HG02852 (cell line): ENCODE data around the gene THSD4.
A peak's percentile ranks its signal among the peaks of the same experiment; 100 is the strongest.

Experiments used
- ATAC-seq: cut with Tn5 transposase; IDR thresholded peaks from one replicate; pipeline ENCODE4 v1.9.1; 2021; ENCODE audit warnings: mild to moderate bottlenecking, moderate library complexity; ENCODE audit not compliant: unreplicated experiment

THSD4 gene

DNA sequence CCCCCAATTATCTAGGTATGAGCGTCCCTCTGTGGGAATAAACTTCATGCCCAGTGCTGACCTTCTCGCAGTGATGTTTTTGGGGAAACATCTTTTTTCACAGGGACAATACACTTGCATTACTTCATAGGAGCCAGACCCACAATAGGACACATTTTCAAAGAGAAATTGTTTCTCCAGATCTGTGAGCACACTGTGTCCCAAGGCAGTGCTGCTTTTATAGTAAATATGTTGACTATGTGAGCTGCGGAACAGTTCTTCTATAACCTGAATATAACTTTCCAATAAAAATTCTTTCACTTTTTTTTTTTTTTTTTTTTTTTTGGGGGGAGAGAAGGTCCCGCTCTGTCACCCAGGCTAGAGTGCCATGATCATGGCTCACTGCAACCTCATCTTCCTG is 17.4 kb upstream of the THSD4 start:
- no peak for ATAC-seq

DNA sequence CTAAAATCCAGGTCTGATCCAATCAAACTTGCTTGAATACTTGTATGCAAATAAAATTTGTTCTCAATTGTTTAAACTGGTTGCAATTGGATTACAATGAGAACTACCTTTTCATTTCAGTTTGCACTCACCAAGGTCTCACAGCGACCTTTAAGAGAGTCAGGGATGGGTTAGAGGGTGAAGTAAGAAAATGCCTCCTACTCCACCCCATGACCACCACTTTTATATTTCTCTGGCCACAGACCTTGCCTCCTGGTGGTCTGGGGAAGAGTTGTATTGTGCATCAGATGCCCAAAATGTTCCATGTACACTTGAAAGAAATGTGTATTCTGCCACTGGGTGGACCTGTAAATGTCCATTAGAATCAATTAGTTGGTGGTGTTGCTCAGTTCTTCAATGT is 16.4 kb upstream of the THSD4 start:
- ATAC-seq, result no peak

DNA sequence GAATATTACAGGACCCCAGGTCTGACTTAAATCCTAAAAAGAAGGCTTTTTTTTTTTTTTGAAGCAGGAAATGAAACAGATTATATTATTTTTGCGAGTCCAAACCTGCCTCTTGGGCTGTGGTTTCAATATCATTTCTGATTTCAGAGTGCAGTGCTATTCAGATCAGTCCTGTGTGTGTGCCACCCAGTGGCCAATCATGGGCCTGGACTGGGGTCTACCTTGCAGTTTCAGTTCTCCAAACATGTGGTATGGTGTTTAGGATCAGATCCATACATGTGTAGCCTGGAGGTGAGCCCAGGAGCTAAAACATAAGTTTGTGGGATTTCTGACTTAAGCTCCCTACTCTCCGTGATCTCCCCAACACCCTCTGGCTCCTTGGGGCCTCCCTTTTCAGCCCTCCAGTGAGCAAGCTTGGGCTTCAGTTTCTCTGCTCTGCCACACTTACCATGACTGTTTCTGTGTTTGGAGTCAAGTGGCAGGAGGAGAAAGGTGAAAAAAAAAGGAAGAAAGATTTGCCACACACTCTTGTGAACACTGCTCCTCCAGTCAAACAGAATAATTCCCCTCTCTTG is 12.1 kb upstream of the THSD4 start:
- peak; percentile 60 for ATAC-seq

DNA sequence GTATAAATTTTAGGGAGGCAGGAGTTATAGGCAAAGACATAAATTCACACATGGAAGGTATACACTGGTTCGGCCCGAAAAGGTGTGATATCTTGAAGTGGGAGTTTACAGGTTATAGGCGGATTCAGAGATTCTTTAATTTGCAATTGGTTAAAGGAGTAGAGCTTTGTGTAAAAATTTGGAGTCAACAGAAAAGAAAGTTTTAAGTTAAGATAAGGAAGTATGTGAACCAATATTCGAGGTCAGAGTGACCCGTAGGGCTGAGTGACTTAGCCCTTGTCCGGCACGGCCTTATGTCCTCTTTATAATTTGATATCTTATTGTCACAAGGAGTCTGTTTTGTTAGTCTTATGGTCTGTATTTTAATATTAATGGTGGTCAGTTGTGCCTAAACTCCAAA is 10.6 kb upstream of the THSD4 start:
- no peak for ATAC-seq

DNA sequence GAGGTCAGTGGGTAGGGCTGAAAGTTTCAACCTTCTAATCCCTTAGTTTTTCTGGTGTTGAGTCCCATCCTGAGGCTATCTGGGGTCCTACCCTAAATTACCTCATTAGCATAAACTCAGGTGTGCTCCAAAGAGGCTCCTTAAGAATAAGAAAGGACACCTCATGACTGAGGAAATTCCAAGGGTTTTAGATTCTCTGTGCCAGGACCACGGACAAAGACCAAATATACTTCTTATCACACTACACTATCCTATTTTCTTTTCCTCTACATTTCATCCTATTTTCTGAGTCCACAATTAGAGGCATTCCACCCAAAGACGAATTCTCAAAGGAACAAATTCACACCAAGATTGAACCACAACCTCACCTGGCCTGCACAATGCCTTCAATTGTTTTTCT is 9.8 kb upstream of the THSD4 start:
- ATAC-seq, result no peak

DNA sequence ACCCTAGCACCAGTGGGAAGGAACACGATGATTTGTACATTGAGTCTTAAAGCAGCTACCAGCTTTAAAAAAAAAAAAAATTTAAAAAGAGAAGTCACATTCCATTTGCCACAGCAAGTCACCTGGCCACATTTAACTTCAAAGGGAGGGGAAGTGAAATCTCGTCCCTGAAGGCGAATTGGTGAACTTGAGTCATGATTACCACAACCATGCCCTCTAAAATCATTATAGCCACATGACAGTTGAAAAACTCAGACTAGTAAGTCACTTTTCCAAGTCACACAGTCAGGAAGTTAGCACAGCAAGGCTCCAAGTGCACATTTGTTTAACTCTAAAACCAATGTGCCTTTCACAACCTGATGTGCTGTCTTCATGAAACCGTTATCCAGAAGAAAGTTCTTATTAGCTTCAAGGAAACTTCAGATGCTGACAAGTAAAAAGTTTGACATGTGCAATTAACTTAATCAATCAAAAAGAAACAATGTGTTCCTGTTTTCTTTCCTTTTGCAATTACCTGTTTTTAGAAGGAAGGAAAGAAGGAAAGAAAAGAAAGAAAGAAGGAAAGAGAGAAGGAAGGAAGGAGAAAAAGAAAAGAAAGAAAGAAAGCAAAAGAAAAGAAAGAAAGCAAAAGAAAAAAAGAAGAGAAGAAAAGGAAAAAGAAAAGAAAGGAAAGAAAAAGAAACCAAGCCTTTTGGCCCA is 8.3 kb upstream of the THSD4 start:
- ATAC-seq, result no peak

DNA sequence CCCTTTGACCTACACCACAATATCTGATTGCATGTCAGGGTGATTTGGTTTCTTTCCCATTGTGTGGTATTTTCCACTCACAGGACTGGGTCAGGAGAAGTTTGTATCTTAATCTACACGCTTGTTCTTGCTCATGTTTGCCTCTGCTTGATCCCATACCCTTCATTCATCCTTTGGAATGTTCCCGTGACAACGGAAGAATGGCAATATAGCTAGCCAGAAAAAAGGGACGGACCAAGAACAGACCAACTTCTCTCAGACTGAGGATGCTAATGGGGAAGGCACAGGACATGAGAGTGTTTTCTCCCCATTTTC is 7.8 kb upstream of the THSD4 start:
- no peak for ATAC-seq

DNA sequence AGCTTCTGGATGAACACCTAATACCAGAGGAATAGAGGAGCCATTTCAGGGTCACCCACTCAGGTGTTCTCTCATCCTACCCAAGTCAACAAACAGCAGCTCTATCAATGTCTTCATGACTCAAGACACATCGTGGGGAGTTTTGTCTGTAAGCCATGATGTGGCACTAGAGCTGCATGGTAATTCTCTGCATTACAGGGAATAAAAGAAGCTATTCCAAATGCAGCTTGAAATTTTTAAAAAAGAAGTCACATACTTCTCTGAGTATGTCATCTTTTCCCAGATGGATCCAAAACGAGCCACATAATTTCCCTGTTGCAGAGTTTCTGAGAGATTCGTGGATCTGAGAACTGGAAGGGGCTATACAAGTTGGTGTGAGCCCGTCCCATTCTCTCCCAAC is 6.1 kb upstream of the THSD4 start:
- ATAC-seq, result no peak

DNA sequence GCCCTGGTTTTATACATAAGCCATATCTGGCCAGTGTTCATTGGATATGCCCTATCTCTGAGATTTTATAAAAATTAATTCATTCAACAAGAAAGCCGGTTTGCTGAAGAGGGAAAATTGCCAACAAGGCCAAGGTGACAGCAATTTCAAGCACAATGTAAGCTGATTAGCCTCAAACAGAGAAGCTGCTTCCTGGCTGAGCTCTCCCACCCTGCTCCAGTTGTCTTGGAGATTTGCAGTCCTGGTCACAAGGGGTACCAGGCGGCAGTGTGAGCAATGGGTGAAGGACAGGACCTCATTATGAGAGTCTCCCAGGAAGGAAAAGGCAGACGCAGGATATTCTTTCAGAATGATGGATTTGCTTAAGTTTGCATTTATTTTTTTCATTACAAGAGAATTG is 5.4 kb upstream of the THSD4 start:
- no peak for ATAC-seq

DNA sequence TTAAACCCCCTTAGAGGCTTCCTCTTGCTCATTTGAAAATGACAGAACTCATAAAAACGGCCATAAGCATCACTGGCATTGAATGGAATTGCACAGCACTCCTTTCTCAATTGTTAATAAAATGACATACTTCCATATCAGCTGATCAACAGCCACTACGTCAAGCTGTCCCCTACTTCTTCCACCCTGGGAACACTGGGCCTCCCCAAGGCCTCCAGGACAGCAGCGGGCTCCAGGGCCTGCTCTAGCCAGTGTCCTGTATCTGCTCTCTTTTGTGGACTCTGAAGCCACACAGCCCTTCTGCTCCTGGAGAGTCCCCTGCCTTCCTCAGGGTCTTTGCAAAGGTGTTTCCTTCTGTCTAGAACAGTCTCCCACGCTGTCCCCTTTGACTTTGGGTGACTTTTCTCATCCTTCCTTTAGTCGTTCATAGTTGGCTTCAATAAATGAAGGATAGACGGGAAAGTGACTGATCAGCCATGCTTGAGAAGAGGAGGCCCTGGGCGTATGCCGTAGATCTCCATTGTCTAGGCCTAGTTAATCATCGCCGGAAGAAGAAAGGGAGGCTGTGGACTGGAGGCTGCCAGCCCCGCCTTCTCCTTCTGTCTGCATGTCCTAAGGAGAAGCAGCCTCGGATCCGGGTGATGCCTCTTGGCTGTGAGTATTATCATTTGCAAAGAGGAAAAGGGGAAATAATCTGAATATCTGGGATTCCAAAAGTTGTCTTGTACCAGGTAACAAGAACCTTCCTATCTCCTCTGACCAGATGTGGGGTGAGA is 4.7 kb upstream of the THSD4 start:
- ATAC-seq, result no peak

DNA sequence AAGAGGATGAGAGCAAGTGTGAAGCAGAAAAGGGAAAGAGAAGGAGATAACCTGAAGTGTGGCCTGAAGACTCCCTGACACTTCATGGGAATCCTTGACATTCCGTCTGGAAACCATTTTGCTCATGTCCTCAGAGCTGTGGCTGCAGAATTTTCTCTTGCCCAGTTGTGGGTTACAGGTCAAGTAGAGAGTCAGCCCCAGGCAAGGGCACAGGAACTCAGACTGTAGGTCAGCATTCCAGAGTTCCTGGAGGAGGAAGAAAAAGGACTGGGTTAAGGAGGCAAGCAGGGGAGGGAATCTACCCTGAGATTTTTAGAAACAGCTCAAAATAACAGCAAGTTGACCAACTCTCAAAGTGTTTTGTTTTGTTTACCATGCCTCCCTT is 4.1 kb upstream of the THSD4 start:
- ATAC-seq, result no peak

DNA sequence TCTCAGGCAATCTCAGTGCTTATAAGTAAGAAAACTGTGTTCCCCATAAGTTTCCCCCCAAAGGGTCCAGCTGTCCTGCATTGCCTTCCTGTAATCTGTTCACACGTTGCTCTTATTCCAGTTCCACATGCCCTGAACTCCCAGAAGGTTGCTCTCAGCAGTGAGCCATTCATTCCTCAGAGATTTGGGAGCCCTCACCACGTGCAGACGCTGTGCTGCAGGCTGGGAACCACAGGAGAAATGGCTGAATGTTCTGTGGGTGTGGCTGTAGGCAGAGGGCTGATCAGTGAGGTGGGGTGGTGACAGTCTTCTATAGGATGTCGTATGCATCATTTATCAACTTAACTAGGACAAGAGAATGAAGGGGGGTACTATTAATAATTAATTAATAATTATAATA is 3.3 kb upstream of the THSD4 start:
- ATAC-seq, result no peak

DNA sequence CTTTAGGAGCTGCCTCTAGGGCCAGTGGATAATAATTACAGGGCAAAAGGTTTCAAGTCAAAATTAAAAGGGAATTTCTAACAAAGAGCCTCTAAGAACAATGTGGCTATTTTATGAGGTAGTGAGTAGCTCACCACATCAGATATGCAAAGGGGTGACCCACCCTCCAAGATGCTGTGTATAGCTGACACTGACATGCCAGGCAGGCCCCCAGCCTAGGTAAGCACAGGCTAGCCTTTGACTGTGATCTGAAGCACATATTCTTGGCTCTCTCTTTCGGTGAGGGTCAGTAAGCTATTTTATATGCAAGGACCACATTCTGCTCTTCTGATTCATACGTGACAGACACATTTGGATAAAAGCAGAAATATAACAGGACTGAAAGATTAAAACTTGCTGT is 2.8 kb upstream of the THSD4 start:
- ATAC-seq, result no peak

DNA sequence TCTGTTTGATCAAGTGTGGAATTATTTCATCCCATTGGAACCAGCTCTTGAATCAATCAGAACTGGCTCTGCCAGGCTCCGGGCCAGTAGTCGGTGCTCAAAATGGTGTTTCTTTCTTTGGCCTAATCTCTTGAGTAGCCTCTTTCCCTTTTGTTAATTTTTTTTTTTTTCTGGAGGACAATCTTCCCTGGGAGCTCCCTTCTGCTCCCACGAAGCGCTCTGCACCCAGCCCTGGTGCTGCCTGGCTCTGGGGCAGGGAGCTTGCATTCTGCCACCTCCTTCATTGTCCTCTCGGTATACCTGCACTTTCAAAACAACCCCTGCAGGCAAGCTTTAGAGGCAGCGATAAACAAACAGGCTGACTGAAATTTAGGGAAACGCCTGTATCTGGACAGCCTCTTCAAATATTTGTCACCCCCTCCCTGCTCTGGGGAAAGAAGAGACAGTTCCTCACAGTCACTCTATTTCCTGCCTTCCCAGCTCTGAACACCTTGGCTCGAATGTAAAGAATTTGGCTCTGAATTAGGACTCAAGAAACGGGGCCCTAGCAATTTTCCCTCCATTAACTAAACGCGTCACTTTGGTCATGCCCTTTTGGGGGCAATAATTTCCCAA is 1.1 kb upstream of the THSD4 start:
- no peak for ATAC-seq

DNA sequence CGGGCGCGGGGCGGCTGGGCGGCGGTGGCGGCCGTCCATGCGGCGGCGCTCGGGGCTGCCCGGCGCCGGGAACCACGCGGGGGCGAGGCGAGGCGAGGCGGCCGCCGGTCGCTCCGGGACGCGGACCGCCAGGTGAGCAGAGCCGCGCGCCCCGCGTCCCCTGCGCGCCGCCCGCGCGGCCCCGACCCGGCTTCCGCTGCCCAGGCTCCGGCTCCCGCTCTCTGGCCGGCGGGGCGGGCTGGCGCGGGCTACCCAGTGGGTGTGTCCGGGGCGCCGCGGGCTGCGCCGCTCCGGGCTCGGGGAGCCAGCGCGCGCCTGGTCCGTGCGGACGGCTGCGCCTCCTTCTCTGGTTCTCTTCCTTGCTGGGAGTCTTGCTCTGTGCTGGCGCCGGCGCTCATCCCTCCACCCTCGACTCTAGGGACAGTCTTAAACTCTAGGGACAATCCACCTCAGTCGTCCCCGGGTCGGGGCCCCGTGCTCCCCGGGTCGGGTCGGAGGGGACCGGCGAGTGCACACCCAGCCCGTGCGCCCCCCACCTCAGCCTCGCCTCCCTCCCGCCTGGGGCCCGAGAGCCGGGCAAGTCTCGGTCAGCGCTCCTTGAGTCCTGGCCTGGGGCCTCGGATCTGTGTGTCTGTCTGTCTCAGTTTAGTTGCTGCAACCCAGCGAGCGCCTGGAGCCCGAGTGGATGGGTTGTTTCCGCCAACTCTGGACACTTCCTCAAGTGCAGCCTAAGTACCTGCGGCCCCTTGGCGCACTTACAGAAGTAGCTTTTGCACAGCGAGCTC is 488 bp downstream of the THSD4 start:
- ATAC-seq, result peak; percentile 32

DNA sequence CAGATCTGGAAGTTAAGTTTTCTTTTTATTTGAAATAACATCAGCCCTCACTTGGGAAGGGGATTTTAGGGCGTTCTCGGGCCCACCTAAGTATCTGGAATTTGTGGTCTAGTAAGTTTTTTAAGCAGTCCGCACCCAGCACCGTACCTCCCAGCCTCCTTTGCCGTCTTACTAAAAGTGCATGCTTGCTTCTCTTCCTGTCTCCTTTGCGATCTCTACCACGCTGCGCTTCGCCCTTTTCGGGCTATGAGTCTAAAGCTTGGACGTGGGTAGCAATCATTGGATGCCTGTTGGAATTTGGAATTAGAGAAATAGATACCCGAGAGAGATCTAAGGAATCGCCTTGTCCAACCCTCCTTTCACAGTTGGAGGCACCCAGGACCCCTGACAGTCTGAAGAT is 1.1 kb downstream of the THSD4 start:
- no peak for ATAC-seq

DNA sequence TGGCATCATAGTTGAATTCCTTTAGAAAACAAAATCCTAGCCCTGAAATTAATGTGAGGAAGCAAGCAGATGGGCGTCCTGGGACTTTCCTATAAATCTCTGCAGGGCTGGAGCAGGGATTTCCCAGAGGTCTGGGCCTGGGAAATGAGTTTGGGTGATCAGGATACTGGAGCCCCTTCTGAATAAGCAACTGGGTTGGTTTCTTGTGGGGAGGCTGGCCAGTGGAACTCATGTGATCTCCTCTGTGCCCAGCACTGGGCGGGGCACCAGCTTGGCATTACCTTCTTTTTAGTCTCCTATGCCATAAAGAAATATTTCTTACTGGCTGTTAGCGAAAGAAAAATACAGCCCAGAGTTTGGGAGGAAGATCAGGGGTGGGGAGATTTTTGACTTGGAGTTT is 1.7 kb downstream of the THSD4 start:
- no peak for ATAC-seq

DNA sequence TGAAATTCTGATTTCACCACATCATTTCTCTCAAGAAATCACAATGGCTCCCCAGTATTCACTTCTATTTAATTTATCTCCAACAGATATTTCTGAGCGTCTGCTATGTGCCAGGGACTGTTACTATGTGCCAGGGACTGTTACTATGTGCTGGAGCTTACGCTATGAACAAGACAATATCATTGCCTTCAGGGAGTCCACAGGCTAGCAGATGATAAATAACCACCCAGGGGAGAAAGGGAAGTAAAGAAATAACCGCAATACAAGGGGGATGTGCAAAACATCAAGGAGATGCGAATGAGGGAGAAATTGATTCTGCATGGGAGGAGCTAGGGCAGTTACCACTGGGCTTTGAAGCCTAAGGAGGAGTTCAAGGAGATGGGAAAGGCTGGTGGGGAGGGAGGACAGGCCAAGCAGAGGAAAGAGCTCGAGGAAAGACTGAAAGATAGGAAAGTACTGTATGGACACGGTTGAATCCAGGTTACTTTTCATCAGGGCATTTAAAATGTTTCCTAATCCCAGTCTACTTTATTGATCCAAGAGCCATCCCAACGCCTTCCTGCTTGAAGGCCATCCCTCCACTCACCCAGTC is 2.5 kb downstream of the THSD4 start:
- ATAC-seq, result no peak

DNA sequence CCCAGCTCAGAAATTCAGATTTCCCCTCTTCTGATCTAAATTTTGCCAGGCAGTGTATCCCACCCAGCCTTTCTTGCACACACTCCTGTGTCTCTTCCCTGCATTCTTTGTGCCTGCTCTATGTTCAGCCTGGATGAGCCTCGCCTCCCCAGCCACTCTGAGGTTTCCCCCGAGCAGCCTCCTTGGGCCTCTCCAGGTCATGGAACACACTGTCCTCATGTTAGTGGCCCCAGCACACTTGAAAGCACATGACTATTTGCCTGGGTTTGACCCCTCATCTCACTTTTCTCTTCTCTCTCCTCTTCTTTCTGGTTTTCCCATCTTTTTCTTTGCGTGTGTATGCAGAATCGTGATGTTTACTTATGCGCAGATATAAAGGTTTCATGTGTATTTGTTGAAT is 3.1 kb downstream of the THSD4 start:
- ATAC-seq, result no peak

DNA sequence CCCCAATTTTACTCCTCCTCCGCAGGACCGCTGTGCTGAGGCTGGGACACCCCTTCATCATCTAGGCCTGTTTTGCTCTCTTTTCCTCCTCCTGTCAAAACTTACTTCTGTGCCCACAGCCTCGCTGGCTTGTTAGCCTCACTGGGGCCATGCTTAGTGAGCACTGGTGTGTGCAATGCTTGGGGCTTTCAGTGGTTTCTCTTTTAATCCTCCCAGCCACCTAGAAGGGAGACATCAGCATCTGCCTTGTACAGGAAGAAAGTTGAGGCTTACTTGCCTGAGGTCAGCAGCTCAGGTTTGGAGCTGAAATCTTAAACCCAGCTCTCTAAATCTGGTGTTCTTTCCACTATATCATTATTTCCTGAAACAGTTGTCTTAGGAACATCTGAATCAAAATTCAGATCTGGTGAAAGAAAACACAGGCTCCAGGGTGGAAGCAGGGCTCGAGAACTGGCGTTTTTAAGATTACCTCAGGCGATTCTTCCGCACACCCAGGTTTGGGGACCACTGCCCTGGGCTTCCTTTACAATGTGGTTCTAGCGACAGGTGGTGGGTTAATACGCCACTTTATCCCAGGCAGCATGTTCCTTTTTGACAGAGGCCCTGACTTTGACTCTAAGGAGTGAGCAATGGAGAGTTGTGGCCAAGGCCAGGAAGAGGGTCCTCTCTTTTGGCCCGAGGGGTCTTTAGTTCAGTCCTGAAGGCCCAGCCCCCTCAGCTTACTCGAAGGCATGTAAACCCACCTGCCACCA is 3.8 kb downstream of the THSD4 start:
- ATAC-seq, result no peak
